Nephron progenitor cell (in vitro differentiated cells): ENCODE results near the gene RECK.

ENCODE experiments used
- DNase-seq: peaks from one replicate; pipeline ENCODE4 v3.0.0; 2021
- H3K27ac Mint-ChIP-seq: 2 replicates; pipeline ENCODE4 v1.8.0; 2021; ENCODE audit warnings: mild to moderate bottlenecking, moderate library complexity, mixed read lengths
- H3K27me3 Mint-ChIP-seq: 2 replicates; pipeline ENCODE4 v1.8.0; 2021; ENCODE audit warnings: mild to moderate bottlenecking, low read depth, mixed read lengths; ENCODE audit not compliant: poor library complexity
- H3K36me3 Mint-ChIP-seq: 2 replicates; pipeline ENCODE4 v1.8.0; 2021; ENCODE audit warnings: low read depth, mixed read lengths
- H3K4me1 Mint-ChIP-seq: 2 replicates; pipeline ENCODE4 v1.8.0; 2021; ENCODE audit warnings: mixed read lengths
- H3K4me3 Mint-ChIP-seq: 2 replicates; pipeline ENCODE4 v1.8.0; 2021; ENCODE audit warnings: mild to moderate bottlenecking, moderate library complexity, mixed read lengths
- H3K9me3 Mint-ChIP-seq: 2 replicates; pipeline ENCODE4 v1.8.0; 2021; ENCODE audit warnings: mild to moderate bottlenecking, moderate library complexity, mixed read lengths
- TF ChIP-seq, protein P1 (sequence below): fragments of 200-600 bp; sonication (generic); IDR thresholded peaks from 2 replicates; pipeline ENCODE4 v1.5.0; 2021; ENCODE audit warnings: antibody characterized with exemption

RECK gene

DNA sequence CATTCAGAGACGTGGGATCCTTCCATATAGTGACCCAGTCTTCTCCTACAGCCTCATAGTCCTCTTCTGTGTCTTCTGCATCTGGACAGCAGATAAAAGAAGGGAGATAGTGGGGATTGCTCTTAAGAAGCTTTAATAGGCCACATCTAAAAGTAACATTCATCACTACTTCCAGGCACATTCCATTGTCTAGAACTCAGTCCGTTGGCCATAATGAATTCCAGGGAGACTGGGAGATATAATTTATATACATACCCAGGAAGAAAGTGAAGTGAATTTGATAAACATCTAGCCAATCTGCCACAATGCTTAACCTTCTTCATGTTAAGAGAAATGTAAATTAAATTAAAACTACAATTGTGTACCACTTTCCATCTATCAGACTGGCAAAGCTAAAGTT is 77.3 kb downstream of the RECK start:
- Mint-ChIP-seq H3K9me3 (no peaks in the 10 kb centered on the region), H3K27ac (no peak overlapping the region), H3K36me3 (peaks cover 43% of the 10 kb centered on the region), H3K4me1 (peaks cover 21% of the 10 kb centered on the region), H3K4me3 (no peak overlapping the region), H3K27me3 (peaks cover 4% of the 10 kb centered on the region)
- DNase-seq = no peak
- TF ChIP-seq, protein P1, sequence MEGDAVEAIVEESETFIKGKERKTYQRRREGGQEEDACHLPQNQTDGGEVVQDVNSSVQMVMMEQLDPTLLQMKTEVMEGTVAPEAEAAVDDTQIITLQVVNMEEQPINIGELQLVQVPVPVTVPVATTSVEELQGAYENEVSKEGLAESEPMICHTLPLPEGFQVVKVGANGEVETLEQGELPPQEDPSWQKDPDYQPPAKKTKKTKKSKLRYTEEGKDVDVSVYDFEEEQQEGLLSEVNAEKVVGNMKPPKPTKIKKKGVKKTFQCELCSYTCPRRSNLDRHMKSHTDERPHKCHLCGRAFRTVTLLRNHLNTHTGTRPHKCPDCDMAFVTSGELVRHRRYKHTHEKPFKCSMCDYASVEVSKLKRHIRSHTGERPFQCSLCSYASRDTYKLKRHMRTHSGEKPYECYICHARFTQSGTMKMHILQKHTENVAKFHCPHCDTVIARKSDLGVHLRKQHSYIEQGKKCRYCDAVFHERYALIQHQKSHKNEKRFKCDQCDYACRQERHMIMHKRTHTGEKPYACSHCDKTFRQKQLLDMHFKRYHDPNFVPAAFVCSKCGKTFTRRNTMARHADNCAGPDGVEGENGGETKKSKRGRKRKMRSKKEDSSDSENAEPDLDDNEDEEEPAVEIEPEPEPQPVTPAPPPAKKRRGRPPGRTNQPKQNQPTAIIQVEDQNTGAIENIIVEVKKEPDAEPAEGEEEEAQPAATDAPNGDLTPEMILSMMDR = no peak

DNA sequence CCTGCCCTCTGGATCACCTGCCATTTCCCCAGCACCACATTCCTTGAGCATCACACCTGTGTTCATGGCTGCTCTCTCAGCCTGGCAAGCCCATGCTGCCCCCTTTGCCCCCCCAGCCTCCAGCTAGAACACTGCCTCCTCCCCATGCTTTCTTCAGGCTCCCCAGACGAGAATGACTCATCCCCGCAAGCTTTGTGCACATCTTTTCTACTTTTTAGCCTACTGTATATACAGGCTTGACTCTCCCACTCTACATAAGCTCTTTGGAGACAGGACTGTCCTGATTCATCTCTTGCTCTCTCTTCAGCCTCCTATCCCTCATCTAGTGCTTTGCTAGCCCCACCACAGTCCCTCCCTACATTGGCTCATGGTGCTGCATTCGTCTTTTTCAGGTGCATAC is 79.9 kb downstream of the RECK start:
- Mint-ChIP-seq H3K36me3 (peaks cover 38% of the 10 kb centered on the region), H3K27ac (no peak overlapping the region)

DNA sequence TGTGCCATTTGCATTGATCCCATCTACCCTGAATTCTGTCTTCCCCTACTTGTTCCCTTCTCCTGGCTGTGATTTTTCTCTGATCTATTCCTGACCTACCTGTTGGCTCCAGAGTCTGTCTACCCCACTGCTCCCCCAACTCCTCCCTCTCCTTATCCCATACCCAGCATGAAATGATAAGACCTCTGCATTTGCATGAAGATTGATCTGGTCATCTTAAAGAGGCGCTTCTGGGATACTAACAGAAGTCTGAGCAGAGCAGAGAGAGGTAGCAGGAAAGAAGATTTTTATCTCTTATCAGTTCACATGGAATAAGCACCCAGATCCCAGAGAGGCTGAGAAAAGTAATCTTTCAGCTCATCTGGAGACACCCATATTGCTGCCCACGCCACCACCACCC is 81.5 kb downstream of the RECK start:
- H3K36me3 Mint-ChIP-seq = peaks cover 45% of the 10 kb centered on the region
- TF ChIP-seq, protein P1 = no peak

More for the DNA sequence above, 79.9 kb downstream of the RECK start:
- H3K9me3 Mint-ChIP-seq = no peaks in the 10 kb centered on the region
- TF ChIP-seq, protein P1 = no peak
- peaks cover 26% of the 10 kb centered on the region for H3K4me1 Mint-ChIP-seq
- no peak for DNase-seq
- H3K27me3 Mint-ChIP-seq = peaks cover 4% of the 10 kb centered on the region
- no peak overlapping the region for H3K4me3 Mint-ChIP-seq

DNA sequence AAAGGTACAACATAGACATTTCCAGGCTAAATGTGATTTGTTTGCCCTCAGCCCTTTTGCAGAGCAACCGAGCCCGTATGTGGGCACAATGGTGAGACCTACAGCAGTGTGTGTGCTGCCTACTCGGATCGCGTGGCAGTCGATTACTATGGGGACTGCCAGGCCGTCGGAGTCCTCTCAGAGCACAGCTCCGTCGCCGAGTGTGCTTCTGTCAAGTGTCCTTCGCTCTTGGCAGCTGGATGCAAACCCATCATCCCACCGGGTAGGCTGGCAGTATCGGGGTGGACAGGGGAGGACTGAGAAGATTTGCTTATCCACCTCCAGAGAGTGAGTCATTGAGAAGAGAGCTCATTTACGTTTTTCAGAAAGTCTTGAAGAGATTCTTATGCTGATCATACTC is 82.0 kb downstream of the RECK start:
- Mint-ChIP-seq H3K36me3 (peaks cover 40% of the 10 kb centered on the region), H3K4me3 (no peak overlapping the region), H3K27ac (no peak overlapping the region), H3K27me3 (peaks cover 4% of the 10 kb centered on the region), H3K9me3 (no peaks in the 10 kb centered on the region), H3K4me1 (peaks cover 11% of the 10 kb centered on the region)
- TF ChIP-seq, protein P1 = no peak
- DNase-seq = no peak

More for the DNA sequence above, 81.5 kb downstream of the RECK start:
- Mint-ChIP-seq H3K9me3 (no peaks in the 10 kb centered on the region), H3K27me3 (peaks cover 4% of the 10 kb centered on the region), H3K4me1 (peaks cover 15% of the 10 kb centered on the region), H3K4me3 (no peak overlapping the region), H3K27ac (peak overlapping the region; percentile 11)
- DNase-seq = no peak

DNA sequence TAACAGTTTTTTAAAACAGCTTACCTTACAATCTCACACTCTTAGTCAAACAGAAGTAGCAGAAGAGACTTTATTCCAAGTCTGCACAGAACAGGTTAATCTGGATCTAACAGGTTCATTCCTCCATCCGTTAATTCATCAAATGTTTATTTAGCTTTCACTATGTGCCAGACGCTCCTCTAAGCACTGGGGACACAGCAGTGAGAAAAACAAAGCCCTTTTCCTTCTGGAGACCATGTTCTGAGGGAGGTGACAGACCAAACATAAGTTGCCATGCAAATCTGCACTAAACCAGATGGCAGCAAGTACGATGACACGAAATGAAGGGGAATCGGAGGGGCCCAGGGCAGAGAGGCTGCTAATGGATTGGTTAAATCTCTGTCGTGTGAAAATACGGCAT is 82.8 kb downstream of the RECK start:
- no peak overlapping the region for H3K27ac Mint-ChIP-seq
- H3K4me1 Mint-ChIP-seq = peaks cover 11% of the 10 kb centered on the region

DNA sequence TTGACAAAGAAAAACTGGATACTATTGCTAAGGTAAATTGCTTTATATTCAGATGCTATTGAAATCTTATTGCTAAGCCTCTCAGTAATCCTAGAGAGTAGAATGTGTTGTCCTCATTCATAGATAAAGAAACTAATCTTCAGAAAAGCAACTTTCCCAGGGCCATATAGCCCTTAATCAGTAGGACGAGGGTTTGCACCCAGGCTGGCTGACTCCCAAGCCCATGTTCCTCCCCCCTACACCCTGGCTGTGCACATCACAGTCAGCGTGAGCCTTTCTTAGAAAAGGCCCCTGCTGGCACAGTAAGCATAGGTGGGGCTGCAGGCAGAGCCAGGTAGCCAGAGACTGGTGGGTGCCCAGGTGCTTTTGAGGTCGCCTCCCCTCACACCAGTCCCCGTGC is 84.0 kb downstream of the RECK start:
- no peak for DNase-seq
- H3K27ac Mint-ChIP-seq = no peak overlapping the region
- H3K9me3 Mint-ChIP-seq = no peaks in the 10 kb centered on the region
- no peak overlapping the region for H3K4me3 Mint-ChIP-seq
- TF ChIP-seq, protein P1 = no peak
- peaks cover 18% of the 10 kb centered on the region for H3K4me1 Mint-ChIP-seq
- peaks cover 39% of the 10 kb centered on the region for H3K36me3 Mint-ChIP-seq
- H3K27me3 Mint-ChIP-seq = peaks cover 7% of the 10 kb centered on the region

More for the DNA sequence above, 82.8 kb downstream of the RECK start:
- peaks cover 39% of the 10 kb centered on the region for H3K36me3 Mint-ChIP-seq
- no peak for DNase-seq
- TF ChIP-seq, protein P1 = no peak
- no peaks in the 10 kb centered on the region for H3K9me3 Mint-ChIP-seq
- peaks cover 5% of the 10 kb centered on the region for H3K27me3 Mint-ChIP-seq
- no peak overlapping the region for H3K4me3 Mint-ChIP-seq
